Choroid plexus epithelial cell (primary cell): ENCODE data around the gene LARGE1.

Experiments
- DNase-seq: peaks from one replicate; pipeline ENCODE4 v3.0.0-alpha.2; 2010; ENCODE audit warnings: low read depth
- H3K4me3 ChIP-seq: 2 replicates; pipeline ENCODE4 v1.5.1; 2011; ENCODE audit warnings: low read depth, mild to moderate bottlenecking, control low read depth, low read length, moderate library complexity
- CTCF ChIP-seq: conservative IDR thresholded peaks from 2 replicates; pipeline ENCODE4 v1.5.1; 2011; ENCODE audit warnings: low read depth, mild to moderate bottlenecking, control low read depth, inconsistent platforms, low read length, moderate library complexity

LARGE1 gene

GRCh38 chr22:33869946-33870345, 50.3 kb downstream of the LARGE1 start:
- no peak for TF ChIP-seq CTCF
- no peak overlapping the region for H3K4me3 ChIP-seq

DNA sequence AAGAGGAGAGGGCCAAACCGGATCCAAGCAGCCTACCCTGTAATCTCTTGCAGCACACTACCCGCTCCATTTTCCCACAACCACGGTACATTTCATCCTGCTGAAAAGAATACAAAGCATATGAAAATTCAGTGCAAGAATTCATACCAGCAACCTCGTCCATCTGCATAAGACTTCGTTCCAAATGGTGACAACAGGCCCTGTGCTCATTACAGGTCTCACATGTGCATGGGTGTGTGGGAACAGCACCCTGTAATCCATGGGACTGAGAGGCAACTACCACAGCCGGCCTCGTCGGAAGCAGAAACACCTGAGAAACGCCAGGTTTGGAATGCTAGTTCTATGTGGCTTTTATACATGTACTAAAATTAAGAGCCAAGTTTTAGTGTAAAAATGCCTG, 52.3 kb downstream of the LARGE1 start:
- TF ChIP-seq CTCF: no peak
- no peak overlapping the region for H3K4me3 ChIP-seq
- DNase-seq: no peak

More at GRCh38 chr22:33869946-33870345, 50.3 kb downstream of the LARGE1 start:
- no peak for DNase-seq

- no peak for TF ChIP-seq CTCF
- DNase-seq: peak; percentile 46
These were observed 53.0 kb downstream of the LARGE1 start for GRCh38 chr22:33867118-33867866.

DNA sequence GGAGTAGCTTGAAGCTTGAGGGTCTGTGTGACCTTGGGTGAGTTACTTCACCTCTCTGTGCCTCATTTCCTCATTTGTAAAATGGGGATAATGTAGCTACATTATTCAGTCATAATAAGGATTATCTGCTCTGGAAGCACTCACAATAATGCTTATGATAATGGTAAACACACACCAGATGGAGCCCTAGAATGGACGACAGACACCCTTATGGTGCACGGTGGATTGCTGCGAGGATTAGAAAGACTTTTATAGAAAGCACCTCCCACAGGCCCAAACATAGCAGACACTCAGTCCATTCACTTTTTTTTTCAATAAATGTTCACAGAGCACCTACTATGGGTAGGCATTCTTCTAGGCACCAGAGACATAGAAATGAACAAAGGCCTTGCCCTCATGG, 53.8 kb downstream of the LARGE1 start:
- no peak for TF ChIP-seq CTCF
- H3K4me3 ChIP-seq: no peak overlapping the region
- no peak for DNase-seq

More at GRCh38 chr22:33867118-33867866, 53.0 kb downstream of the LARGE1 start:
- H3K4me3 ChIP-seq: no peak overlapping the region

DNA sequence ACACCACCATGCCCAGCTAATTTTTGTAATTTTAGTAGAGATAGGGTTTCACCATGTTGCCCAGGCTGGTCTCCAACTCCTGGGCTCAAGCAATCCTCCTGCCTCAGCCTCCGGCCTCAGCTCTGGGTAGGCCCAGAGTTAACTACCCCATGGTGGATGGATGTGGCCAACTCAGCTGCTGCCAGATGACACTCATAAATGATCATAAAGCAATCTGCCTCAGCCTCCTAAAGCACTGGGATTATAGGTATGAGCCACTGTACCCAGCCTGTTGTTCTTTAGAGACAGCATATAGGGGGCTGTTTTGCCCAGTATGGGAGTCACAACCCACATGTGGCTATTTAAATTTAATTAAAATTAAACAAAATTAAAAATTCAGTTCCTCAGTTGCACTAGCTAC, 54.3 kb downstream of the LARGE1 start:
- TF ChIP-seq CTCF: no peak
- no peak for DNase-seq
- no peak overlapping the region for H3K4me3 ChIP-seq

- no peak for TF ChIP-seq CTCF
- no peak overlapping the region for H3K4me3 ChIP-seq
- DNase-seq: no peak
These were observed 55.0 kb downstream of the LARGE1 start for GRCh38 chr22:33865248-33865647.

DNA sequence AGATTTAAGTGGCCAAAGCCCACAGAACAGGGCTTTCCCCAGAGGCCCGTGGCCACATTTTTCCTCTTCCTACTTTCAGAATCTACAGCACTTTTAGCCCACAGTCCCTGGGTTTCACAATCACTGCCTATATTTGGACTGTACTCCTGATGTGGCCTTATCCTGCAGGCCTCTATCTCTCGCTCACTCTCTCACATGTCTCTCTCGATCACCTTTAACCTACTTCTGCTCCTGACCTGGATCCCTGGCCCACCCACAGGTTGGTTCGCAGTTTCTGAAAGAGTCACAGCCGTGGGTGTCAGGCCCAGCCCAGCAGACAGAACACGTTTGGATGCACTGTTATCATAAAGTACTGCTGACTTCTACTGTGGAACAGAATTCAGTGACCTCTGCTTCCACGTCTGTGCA, 55.5 kb downstream of the LARGE1 start:
- TF ChIP-seq CTCF: no peak
- no peak overlapping the region for H3K4me3 ChIP-seq
- peak; percentile 57 for DNase-seq
